HepG2 (cell line): ENCODE measurements around the gene WBP1. TPM values are rescaled to one million over a fixed set of nuclear protein-coding genes. Genes with fewer than 3 reads are reported as not detected.

ENCODE experiments used
- BRCA1 ChIP-seq: sonication (generic); formaldehyde crosslinking; IDR thresholded peaks from 2 replicates; pipeline ENCODE4 v1.4.0; 2020; ENCODE audit warnings: missing genetic modification reagents
- CAMTA2 ChIP-seq: sonication (generic); formaldehyde crosslinking; IDR thresholded peaks from 2 replicates; pipeline ENCODE4 v1.4.0; 2020; ENCODE audit warnings: mild to moderate bottlenecking, missing genetic modification reagents, borderline replicate concordance
- LRRFIP1 ChIP-seq: sonication (generic); formaldehyde crosslinking; conservative IDR thresholded peaks from 2 replicates; pipeline ENCODE4 v1.4.0; 2020; ENCODE audit warnings: missing genetic modification reagents
- MAFG ChIP-seq: sonication (generic); formaldehyde crosslinking; IDR thresholded peaks from 2 replicates; pipeline ENCODE4 v1.5.1; 2020; ENCODE audit warnings: mild to moderate bottlenecking, missing genetic modification reagents
- MXD1 ChIP-seq: sonication (generic); formaldehyde crosslinking; IDR thresholded peaks from 2 replicates; pipeline ENCODE4 v1.4.0; 2020; ENCODE audit warnings: mild to moderate bottlenecking, missing genetic modification reagents
- NFYC ChIP-seq: IDR thresholded peaks from 2 replicates; pipeline ENCODE4 v1.6.1; 2016; ENCODE audit warnings: missing genetic modification reagents, missing compliant biosample characterization
- PCBP1 ChIP-seq: fragments of 200-400 bp; formaldehyde crosslinking; IDR thresholded peaks from 2 replicates; pipeline ENCODE4 v1.6.1; 2017; ENCODE audit warnings: mild to moderate bottlenecking, low read depth, low read length, borderline replicate concordance
- POLR2A ChIP-seq, 2 experiments: IDR thresholded peaks; 2 replicates each; pipeline ENCODE4 v1.6.1; 2011; ENCODE audit warnings: low read depth in 2 of 2, low read length in 2 of 2, mild to moderate bottlenecking in 1 of 2, moderate library complexity in 1 of 2; ENCODE audit not compliant: insufficient read depth in 1 of 2
- POLR2G ChIP-seq: fragments of 200-400 bp; formaldehyde crosslinking; IDR thresholded peaks from 2 replicates; pipeline ENCODE4 v1.6.1; 2018; ENCODE audit warnings: mild to moderate bottlenecking, low read depth, low read length, moderate library complexity
- REPIN1 ChIP-seq: sonication (generic); formaldehyde crosslinking; IDR thresholded peaks from 2 replicates; pipeline ENCODE4 v1.8.0; 2022; ENCODE audit warnings: missing genetic modification reagents, low read depth, mild to moderate bottlenecking, borderline replicate concordance
- THAP8 ChIP-seq: sonication (generic); formaldehyde crosslinking; IDR thresholded peaks from 2 replicates; pipeline ENCODE4 v1.5.1; 2020; ENCODE audit warnings: missing genetic modification reagents, mild to moderate bottlenecking, borderline replicate concordance
- THAP9 ChIP-seq: sonication (generic); formaldehyde crosslinking; IDR thresholded peaks from 2 replicates; pipeline ENCODE4; 2020; ENCODE audit warnings: missing genetic modification reagents, mild to moderate bottlenecking, borderline replicate concordance
- ZBTB34 ChIP-seq: sonication (generic); formaldehyde crosslinking; IDR thresholded peaks from 2 replicates; pipeline ENCODE4 v1.8.0; 2022; ENCODE audit warnings: mild to moderate bottlenecking, missing genetic modification reagents
- ZMAT3 ChIP-seq: sonication (generic); formaldehyde crosslinking; conservative IDR thresholded peaks from 2 replicates; pipeline ENCODE4 v1.7.0; 2021; ENCODE audit warnings: missing genetic modification reagents
- ZNF460 ChIP-seq: sonication (generic); formaldehyde crosslinking; IDR thresholded peaks from 2 replicates; pipeline ENCODE4 v1.5.1; 2020; ENCODE audit warnings: missing genetic modification reagents, mild to moderate bottlenecking, borderline replicate concordance
- ZNF550 ChIP-seq: sonication (generic); formaldehyde crosslinking; IDR thresholded peaks from 2 replicates; pipeline ENCODE4 v1.4.0; 2020; ENCODE audit warnings: mild to moderate bottlenecking, missing genetic modification reagents, borderline replicate concordance
- ZNF563 ChIP-seq: sonication (generic); formaldehyde crosslinking; IDR thresholded peaks from 2 replicates; pipeline ENCODE4 v1.8.0; 2022; ENCODE audit warnings: mild to moderate bottlenecking, moderate library complexity, missing genetic modification reagents
- ZNF576 ChIP-seq: sonication (generic); formaldehyde crosslinking; IDR thresholded peaks from 2 replicates; pipeline ENCODE4 v1.4.0; 2020; ENCODE audit warnings: mild to moderate bottlenecking, missing genetic modification reagents
- ZNF773 ChIP-seq: sonication (generic); formaldehyde crosslinking; IDR thresholded peaks from 2 replicates; pipeline ENCODE4 v1.4.0; 2020; ENCODE audit warnings: missing genetic modification reagents, borderline replicate concordance
- ZNF891 ChIP-seq: sonication (generic); formaldehyde crosslinking; IDR thresholded peaks from 2 replicates; pipeline ENCODE4 v1.5.0; 2020; ENCODE audit warnings: mild to moderate bottlenecking, missing genetic modification reagents
- polyA plus RNA-seq, 8 experiments: library from polyadenylated mRNA; depleted of rRNA in 3 of 8; stranded (reverse) in 7 of 8; unstranded in 1 of 8; fragments of >200 nt; fragmentation: Illumina TruSeq in 4 of 8; extraction: Trizol in 4 of 8; gene quantifications; 2 replicates each; pipeline versions ENCODE4 v1.2.1 to v1.2.3, GENCODE V29; 2011 to 2016; ENCODE audit warnings: low read depth in 4 of 8, missing spikeins in 1 of 8, mixed read lengths in 1 of 8; ENCODE audit not compliant: insufficient read depth in 1 of 8
- total RNA-seq, 5 experiments: library from RNA; depleted of rRNA; stranded (reverse); fragments of >200 nt; fragmentation: Illumina TruSeq; extraction: Trizol; gene quantifications; 2 replicates each; pipeline ENCODE4 v1.2.3, GENCODE V29; 2016; ENCODE audit warnings: low read depth in 1 of 5

WBP1 gene
- total and polyA plus RNA-seq, 2 of the 13 experiments (the other 11 are each of a cell fraction or from before 2014, with no cell fraction given), result 38.8 to 85.7 TPM

- no peak for TF ChIP-seq LRRFIP1 (CRISPR knock-in tag)
- no peak for TF ChIP-seq ZNF460 (CRISPR knock-in tag)
- TF ChIP-seq ZNF563 (CRISPR knock-in tag), result 0 out of 2 replicates have a peak, but pooled peaks have one; percentile 28
- TF ChIP-seq POLR2A (IDR thresholded peaks at IDR 0.05; ENCODE audit: insufficient read depth in 1 of 2, low read depth in 2 of 2, low read length in 2 of 2), result peak in 1 of 2 experiments; percentile 43; a peak in 3 of 4 replicates
- TF ChIP-seq ZNF891 (CRISPR knock-in tag), result no peak
- no peak for TF ChIP-seq ZNF576
- TF ChIP-seq THAP8 (CRISPR knock-in tag), result no peak
- TF ChIP-seq ZBTB34 (CRISPR knock-in tag), result 0 out of 2 replicates have a peak, but pooled peaks have one; percentile 9
- no peak for TF ChIP-seq THAP9 (CRISPR knock-in tag)
- TF ChIP-seq ZNF550, result no peak
- peak; percentile 28; the same call in 1 of the 2 replicates for TF ChIP-seq REPIN1 (CRISPR knock-in tag)
- no peak for TF ChIP-seq MAFG (CRISPR knock-in tag)
- TF ChIP-seq BRCA1 (CRISPR knock-in tag), result no peak
- no peak for TF ChIP-seq ZNF773
- TF ChIP-seq CAMTA2 (CRISPR knock-in tag), result no peak
- TF ChIP-seq POLR2G, result peak; percentile 16
- no peak for TF ChIP-seq ZMAT3
- TF ChIP-seq NFYC, result 0 out of 2 replicates have a peak, but pooled peaks have one; percentile 10
- TF ChIP-seq MXD1 (CRISPR knock-in tag), result no peak
- no peak for TF ChIP-seq PCBP1
Measured at GRCh38 chr2:74423231-74424095, 34.8 kb upstream of the WBP1 start (continued).
